Activated naive CD4-positive, alpha-beta T cell (primary cell): ENCODE results near the gene SF3B2.
"Not testable (repeated sequence)": the region's sequence is repeated elsewhere in the genome, so short reads cannot be mapped to it uniquely, and the experiment has no call there.

ENCODE experiments used
- DNase-seq, 4 experiments: peaks; one replicate each; lab custom pipeline; 2025; lab: John Stamatoyannopoulos, UW

The SF3B2 gene

DNA sequence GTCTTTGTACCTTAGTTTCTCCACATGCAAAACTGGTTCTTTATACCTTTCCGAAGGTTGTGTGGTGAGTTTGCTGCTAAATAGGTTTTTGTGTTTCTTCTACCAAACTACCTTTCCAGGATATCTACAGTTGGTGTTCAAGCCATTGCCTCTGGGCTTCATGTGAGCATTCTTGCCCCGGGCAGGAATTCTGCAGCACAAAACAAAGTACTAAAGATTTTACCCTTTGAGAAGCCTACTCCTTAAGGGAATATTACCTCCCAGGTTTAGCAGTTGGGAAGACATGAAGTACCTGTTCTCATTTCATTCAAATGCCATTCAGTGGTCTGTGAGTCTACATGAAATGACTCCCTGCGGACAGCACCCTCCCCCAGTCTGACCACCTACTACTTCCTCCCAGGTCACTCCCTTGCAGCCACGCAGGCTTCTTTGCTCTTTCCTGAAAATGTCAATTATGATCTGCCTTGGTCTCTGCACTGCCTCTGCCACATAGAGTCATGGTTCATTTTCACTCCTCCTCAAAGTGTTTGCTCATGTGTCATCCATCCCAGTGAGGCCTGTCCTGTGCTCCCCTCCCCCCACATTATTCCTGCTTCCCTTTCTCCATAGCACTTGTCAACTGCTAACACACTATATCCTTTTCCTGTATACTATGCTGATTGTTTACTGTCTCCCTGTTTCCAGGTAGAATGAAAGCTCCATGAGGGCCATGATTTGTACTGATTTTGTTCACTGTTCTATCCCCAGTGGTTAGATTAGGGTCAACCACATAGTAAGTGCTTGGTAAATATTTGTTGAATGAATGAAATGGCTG is 54.8 kb downstream of the SF3B2 start:
- DNase-seq: no peak

DNA sequence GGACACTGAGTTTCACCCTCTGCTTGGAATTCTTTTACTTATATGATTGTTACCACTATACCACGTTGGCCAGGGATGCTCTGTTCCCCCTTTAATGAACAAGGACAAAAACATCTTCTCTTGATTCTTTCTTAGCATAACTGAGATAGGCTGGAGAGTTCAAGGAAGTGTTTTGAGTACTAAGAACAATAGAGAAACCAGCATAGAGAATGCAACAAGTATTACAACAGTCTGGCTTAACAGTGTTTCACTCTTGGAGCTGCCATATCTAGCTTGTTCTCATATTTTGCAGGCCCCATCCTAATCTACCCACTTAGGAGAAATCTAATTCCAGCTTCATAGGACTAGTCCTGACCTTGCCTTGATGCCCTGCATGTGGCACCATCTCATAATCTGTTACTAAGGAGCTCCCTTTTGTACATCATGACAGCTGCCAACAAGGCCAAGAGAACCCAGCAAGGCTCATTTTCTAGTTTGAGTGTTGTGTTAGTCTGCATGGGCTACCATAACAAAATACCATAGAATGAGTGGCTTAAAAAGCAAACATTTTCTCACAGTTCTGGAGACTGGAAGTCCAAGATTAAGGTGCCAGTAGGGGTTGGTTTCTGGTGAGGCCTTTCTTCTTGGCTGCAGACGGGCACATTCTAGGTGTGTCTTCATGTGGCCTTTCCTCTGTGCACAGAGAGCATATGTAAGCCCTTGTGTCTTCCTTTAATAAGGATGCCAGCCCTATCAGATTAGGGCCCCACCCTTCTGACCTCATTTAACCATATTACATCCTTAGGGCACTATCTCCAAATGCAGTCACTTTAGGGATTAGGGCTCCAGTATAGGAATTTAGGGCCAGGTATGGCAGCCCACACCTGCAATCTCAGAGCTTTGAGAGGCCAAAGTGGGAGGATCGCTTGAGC is 55.7 kb downstream of the SF3B2 start:
- no peak for DNase-seq

DNA sequence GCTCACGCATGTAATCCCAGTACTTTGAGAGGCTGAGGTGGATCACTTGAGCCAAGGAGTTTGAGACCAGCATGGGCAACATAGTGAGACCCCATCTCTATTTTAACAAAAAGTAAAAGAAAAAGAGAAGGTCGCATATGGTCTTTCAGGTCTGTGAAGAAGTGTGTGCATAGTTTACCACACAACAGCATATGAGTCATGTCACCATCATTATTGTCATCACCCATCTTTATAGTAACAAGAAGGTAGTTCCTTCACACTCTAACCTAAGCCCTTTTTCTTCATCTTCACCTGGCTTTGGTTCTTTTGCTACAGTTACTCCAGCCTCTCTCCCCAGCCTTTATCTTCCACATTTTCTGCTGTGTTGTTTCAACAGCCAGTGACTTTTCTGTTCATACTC is 57.1 kb downstream of the SF3B2 start:
- DNase-seq: no peak

DNA sequence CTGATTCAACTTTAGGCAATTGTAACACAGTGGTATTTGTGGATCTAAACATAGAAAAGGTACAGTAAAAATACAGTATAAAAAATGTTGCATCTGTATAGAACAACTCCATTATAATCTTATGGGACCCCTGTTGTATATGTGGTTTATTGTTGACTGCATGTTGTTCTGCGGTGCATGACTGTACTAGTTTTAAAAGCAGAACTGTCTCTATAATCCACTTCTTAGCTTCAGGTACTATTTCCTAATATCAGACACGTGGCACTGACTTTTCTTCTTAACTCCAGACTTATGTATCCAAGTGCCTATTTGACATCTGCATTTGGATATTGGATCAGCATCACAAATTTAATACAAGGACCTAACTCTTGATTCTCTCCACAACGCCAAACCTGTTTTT is 59.0 kb downstream of the SF3B2 start:
- no peak for DNase-seq

DNA sequence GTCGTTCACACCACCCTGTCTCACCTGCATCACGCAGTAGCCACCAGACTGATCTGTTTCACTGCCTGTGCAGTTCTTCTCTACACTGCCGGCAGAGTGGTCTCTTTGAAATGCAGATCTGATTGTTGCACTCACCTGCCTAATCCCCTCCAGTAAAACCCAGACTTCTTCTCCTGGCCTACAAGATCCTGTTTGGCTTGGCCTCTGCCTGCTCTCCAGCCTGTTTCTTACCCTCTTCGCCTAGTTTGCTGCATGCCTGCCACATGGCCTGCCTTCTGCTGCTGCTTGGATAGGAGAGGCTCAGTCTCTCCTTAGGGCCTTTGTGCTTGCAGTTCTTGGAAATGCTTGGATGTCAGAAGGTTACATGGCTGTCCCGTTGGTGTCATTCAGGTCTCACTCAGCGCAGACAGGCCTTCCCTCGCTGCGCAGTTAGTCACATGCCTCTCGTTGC is 59.9 kb downstream of the SF3B2 start:
- no peak for DNase-seq

DNA sequence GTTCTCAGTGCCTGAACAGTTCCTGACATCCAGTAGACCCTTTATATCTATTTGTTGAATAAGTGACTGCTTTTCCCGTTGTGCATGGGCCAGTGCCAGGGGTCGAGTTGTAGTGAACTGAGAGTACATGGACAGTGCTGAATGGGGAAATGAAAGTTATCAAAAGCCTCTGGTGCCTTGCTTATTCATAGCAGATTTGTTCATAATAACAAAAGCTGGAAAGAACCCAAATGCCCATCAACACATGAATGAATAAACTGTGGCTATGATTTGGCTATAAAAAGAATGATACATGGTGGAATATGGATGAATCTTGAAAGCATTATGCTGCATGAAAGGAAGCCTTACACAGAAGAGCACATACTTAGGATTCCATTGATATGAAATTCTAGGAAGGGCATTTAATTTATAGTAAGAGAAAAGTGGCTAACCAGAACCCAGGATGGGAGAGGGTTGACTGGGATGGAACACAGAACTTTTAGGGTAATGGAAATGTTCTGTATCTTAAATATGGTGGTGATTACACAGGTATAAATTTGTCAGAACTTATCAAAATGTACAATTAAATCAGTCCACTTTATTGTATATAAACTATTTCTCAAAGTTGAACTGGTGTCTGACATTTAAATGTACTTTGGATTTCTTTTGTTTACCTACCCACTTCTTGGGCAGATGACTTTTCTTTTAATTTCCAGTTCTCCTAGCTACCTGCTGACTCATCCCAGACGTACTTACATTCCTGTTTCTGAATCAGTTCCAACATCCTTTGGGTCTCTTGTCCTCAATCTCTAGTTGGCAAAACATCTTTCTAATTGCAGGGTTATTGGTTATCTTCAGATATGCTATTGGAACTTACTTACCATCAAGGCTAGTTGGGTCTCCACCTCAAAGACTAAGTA is 60.7 kb downstream of the SF3B2 start:
- no peak for DNase-seq

DNA sequence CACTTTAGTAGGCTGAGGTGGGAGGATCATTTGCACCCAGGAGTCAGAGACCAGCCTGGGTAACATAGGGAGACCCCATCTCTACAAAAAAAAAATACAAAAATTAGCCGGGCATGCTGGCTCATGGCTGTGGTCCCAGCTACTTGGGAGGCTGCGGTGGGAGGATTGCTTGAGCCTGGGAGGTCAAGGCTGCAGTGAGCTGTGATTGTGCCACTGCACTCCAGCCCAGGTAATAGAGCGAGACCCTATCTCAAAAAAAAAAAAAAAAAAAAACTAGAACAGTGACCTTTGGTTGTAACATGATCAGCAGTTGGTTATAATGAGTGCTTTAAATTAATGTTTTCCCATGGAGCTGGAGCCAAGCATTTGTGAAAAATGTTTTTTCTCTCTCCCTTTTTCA is 62.8 kb downstream of the SF3B2 start:
- DNase-seq: not testable (repeated sequence)

DNA sequence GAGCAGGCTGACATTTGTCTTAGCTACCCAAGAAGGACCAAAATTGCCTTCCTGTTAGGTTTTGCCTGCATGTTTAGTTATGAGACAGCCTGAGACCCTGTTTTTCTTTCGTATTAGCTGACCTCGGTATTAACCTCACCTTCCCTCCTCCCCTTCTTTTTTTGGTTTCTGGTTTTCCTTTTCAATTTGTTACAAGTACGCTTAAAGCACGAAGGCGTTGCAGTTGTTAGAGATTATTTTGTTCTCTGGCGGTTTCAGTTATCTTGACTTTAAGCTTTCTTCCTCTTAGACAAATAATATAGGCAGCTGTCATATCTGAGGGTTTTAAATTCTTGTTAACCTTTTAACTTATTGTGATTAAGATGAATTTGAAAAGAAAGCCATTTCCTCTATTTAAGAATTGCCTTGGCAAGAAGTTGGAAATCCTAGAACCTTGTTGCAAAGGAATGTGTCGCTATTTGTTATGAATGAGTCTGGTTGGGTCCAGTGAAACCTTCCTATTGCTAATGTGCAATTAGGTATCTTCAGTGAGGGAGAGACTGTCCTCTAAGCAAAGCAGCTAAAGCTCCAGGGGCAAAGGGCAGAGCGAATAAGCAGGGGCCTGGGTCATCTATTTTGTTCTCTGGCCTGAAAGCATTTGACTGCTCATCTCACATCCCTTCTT is 63.6 kb downstream of the SF3B2 start:
- no peak for DNase-seq

DNA sequence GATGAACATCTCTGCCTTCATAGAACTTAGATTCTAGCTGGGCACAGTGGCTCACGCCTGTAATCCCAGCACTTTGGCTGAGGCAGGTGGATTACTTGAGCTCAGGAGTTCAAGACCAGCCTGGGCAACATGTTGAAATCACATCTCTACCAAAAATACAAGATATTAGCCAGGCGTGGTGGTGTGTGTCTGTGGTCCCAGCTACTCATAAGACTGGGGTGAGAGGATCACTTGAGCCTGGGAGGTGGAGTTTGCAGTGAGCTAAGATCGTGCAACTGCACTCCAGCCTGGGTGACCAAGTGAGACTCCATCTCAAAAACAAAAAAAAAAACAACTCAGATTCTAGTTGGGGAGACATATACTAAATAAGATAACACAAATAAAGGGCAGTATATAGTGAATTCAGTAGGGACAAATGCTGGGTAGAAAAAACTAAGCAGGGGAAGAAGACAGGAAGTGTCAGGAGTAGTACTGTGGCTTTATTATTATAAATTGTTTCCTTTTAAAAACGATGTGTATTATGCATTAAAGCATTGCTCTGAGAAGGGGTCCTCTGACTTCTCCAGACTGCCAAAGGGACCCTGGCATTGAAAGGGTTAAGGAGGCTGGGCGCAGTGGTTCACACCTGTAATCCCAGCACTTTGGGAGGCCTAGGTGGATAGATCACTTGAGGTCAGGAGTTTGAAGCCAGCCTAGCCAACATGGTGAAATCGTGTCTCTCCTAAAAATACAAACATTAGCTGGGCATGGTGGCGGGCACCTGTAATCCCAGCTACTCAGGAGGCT is 64.6 kb downstream of the SF3B2 start:
- no peak for DNase-seq

DNA sequence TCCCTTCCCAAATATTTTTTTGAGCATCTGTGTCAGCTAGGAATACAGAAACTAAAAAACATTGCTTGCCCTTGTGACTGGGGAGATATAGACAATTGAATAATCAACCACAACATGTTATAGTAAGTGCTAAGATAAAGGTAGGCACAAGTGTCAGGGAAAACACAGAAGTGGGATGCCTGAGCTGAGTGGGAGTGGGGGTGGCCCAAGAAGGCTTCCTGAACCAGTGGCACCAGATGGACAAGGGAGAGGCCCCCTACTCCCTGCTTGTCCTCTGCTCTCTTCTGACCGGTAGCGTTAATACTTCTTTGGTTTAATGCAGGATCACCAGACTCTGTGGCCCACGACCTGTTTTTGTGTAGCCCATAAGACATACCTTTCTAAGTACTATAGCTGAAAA is 66.7 kb downstream of the SF3B2 start:
- DNase-seq: no peak
